Measurements from ENCODE around the gene NOTCH3. TPM values are rescaled to one million over a fixed set of nuclear protein-coding genes. Genes with fewer than 3 reads are reported as not detected.
A peak's percentile ranks its signal among the peaks of the same experiment; 100 is the strongest.

Gene NOTCH3
- total RNA-seq, 1 donor from 2014 or later: 0.13 TPM

DNA sequence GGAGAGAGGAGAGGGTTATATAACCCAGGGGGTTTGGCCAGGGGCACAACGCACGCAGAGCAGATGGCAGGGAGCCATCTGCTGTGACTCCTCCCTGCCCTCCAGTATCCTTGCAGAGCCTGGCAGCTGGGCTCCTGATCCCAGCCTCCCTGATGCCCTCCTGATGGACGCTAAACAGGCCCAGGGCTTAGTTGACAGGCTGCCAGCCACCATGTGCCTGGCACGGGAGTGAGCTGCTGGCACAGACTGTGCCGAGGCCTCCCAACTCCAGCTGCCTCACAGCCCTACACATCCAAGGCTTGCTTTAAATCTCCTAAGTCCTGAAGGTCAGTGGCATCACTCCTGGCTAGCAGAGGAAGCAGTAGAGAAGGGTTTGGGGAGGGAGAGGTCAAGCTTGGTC, 76.9 kb downstream of the NOTCH3 start:
- no peak for DNase-seq (ENCODE audit: low read depth in 2 of 2)

DNA sequence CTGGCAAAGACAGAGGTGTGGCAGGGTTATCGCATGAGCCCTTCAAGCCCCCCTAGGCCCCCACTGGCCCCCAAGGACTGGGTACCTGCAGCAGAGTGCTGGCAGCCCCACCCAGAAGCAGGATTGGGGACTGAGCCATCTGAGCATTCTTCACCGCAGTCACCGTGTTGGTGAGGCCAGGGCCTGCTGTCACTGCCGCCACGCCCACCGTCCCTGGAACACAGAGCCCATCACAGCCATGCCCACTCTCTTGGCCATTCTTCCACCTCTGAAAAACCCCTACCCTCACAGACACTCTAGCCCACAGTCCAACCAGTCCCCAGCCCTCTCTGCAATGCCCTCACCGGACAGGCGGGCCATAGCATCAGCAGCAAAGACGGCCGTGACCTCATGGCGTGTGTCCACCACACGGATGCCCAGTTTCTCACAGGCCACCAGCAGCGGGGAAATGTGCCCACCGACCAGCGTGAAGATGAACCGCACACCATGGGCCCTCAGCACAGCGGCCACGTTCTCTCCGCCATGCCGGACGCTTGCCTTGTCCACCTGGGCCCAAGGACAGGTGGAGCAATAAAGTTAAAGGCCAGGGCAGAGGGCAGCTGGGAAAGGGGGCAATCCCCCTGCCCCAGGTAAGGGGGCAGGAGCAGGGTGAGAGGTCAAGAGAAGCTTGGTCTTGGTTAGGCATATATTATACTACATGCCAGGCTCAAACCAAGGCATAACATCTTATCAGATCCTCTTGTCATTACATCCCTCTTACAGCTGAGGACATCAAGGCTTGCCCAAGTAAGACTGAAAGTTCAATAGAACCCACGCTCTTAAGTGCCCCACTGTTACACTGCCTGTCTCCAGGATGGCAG, 77.5 kb downstream of the NOTCH3 start:
- DNase-seq (ENCODE audit: low read depth in 2 of 2): no peak

DNA sequence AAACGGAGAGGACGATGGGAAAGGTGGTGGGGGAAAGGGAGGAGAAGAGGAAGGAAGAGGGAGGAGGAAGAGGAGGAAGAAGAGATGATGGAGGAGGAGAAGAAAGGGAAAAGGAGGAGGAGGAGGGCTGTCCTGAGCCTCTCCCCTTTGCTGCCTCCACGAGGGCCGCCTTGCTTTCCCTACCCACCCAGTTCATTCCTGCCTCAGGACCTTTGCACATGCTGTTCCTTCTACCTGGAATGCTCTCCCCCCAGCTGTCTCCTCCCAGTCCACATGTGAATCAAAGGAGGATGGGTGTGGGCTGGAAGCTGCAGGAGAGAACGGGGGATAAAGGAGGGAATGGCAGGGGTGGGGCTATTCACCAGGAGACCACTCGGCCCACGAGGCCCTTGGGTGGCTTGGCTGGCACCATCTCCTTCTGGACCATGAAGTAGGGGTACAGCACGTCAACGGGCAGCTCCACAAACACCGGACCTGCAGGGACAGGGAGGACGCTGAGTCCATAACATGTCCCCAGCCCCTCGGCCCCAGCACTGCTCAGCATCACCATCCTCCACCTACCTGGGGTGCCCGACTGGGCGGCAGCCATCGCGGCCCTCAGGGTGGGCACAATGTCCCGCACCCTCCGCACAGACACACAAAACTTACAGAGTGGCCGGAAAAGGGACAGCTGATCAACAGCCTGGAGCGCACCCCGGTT, 78.3 kb downstream of the NOTCH3 start:
- DNase-seq (ENCODE audit: low read depth in 2 of 2): no peak

DNA sequence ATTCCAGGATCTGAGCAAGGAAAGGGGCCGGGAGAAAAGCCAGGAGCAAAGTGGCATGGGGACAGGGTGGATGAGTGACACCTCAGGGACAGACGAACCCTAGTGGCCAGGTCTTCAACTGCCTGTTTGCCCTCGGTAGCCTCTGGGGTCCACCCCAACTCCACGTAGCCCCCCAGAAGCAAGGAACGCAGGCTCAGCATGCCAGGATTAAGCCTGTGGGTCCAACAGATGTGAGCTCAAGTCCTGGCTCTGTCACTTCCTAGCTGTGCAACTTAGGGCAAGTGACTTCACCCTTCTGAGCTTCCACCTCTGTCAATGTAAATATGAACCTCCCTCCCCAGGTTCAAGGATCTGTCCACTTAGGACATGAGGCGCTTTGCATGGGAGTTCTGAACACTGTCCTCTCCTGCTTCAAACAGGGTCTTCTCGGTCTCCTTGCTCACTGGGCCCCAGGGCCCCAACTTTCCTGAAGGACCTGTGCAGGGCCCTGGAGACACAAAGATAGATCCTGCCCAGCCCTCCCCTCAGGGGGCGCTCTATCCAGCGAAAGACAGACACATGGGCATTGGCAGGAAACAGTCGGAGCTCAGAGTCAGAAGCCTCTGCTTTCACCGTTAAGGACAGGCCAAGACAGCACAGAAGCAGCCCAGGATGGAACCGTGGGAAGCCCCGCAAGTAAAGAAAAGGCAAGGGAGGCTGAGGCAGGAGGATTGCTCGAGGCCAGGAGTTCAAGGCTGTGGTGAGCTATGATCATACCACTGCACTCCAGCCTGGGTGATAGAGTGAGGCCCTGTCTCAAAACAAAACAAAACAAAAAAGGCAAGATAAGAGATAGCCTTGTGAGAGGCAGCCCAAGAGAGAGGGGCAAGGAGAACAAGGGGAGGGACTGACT, 80.4 kb downstream of the NOTCH3 start:
- no peak for DNase-seq (ENCODE audit: low read depth in 2 of 2)

GRCh38 chr19:15118789-15119494, 81.9 kb downstream of the NOTCH3 start:
- no peak for DNase-seq (ENCODE audit: low read depth in 2 of 2)

- no peak for DNase-seq (ENCODE audit: low read depth in 2 of 2)
Measured at GRCh38 chr19:15118248-15118647, 82.5 kb downstream of the NOTCH3 start.

DNA sequence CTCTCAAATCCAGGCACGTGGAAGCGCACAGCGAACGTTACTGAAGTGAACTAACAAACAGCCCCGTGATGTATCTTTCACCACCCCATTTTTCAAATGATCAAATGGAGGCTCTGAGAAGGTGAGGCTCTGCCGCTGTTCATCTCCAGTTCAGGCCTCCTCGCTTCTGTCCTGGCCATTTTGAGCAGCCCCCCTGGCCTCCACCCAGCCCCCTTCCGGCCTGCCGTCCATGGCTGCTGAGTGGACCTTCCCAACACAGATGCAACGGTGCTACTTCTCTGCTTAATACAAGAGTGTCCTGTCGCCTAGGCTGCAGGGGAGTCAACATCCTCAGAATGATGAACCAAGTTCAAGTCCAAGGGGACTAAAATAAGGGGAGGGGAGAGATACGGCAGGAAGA, 83.9 kb downstream of the NOTCH3 start:
- no peak for DNase-seq (ENCODE audit: low read depth in 2 of 2)

DNA sequence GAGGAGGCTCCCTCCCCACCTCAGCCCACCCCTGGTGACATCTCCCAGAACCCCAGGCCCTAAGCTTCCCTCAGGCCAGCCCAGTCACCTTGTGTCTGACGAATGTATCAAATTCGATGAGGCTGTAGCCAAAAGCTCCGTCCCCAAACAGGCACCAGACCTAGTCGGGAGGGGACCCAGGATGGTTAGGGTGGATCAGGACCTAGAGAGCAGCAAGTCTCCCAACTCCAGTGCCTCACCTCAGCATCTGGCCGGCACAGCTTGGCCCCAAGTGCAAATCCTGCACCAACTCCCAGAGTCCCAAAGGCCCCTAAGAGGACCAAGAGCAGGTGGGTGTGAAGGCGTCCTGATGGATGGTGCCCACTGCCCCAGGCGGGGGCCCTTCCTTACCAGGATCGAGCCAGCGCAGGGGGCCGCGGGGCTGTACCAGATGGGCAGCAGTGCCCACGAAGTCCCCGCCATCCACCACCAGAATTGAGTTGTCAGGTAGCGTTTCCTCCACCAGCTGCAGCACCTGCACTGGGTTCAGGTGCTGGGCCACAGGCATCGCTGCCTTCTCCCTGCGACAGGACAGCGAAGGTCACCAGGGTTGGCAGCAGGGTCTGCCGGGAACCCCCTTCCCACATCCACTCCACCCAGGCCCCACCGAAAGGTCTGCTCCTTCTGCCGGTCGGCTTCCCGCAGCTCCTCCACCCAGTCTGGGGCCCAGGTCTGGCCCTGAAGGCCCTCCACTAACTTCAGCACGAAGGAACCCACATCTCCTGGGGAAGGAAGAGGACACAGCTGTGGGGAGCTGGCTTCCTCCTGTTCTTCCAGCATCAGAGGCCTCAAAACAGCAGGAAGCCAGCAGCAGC, 84.8 kb downstream of the NOTCH3 start:
- DNase-seq (ENCODE audit: low read depth in 2 of 2): no peak

DNA sequence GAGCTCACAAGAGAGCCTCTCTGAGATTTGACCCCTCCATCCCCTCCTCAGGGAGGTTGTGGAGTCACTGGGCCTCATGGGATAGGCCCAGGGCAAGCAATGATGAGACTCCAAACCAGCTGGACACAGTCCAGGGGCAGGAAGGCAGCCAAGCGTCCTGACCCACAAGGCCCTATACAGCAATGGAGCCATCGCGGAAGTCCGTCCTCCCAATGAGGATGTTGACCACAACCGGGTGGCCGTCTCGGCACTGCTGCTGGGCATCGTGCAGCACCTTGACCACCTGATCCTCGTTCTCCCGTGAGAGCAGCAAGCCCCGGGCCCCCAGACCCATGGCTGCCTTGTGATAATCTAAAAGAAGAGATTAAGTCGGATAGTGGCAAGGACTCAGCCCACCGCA, 85.7 kb downstream of the NOTCH3 start:
- peak; percentile 42 to 47 for DNase-seq (ENCODE audit: low read depth in 2 of 2)

GRCh38 chr19:15114153-15114540, 86.6 kb downstream of the NOTCH3 start:
- DNase-seq (ENCODE audit: low read depth in 2 of 2): no peak

DNA sequence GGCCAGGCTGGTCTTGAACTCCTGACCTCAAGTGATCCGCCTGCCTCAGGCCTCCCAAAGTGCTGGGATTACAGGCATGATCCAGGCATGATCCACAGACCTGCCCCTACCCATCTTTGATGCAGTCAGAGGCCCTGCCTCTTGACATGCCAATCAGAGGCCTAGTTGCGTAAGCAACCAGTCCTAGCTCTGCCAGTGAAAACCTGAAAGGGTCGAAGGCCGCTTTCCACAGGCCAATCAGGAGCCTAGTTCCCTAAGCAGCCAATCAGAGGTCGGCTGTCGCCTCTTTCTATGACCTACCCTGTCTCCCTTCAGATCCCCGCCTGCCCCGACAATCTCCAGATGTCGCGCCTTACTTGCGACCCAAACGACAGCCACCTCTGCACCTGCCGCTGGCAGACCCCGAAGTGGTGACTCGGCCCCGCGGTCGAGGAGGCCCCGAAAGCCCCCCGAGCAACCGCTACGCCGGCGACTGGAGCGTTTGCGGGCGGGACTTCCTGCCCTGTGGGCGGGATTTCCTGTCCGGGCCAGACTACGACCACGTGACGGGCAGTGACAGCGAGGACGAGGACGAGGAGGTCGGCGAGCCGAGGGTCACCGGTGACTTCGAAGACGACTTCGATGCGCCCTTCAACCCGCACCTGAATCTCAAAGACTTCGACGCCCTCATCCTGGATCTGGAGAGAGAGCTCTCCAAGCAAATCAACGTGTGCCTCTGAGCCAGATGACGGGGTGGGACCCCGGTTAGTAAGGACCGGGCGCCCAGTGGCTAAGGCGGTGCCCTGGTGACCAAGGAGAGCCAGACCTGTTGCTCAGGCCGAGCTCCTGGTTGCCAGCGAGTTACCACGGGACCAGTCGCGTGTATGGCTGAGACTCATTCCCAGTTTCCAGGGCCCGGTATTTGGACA, 87.3 kb downstream of the NOTCH3 start:
- no peak for DNase-seq (ENCODE audit: low read depth in 2 of 2)

- no peak for DNase-seq (ENCODE audit: low read depth in 2 of 2)
Measured at GRCh38 chr19:15112385-15112784, 88.4 kb downstream of the NOTCH3 start.

DNA sequence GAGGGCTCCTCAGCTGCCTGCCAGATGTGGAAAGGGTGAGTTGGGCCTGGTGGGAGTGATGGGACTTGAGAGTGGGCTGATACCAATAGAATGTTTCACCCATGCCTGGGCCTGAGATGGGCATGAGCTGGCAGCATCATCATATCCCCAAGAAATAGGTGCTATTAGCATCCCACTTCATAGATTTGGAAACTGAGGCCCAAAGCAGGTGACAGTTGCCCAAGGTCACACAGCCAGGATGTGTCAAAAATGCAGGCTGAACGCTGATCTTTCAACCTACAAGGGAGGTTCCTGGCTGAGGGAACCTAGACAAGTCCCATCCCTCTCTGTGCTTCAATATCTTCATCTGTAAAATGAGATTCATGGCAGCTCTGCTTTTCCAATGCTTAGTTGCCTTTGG, 89.0 kb downstream of the NOTCH3 start:
- no peak for DNase-seq (ENCODE audit: low read depth in 2 of 2)

DNA sequence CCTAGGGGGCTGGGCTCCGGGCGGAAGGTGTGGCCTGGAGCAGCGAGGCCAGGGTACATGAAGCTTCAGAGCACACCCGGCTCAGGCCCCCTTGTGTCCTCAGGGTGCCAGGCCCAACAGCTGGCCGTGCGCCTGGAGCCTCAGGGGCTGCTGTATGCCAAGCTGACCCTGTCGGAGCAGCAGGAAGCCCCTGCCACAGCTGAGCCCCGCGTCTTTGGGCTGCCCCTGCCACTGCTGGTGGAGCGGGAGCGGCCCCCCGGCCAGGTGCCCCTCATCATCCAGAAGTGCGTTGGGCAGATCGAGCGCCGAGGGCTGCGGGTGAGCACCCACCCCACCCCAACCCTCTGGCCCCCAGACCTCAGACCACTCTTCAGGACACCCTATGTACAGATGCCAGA, 90.4 kb downstream of the NOTCH3 start:
- no peak for DNase-seq (ENCODE audit: low read depth in 2 of 2)

GRCh38 chr19:15109768-15110417, 90.9 kb downstream of the NOTCH3 start:
- DNase-seq (ENCODE audit: low read depth in 2 of 2): no peak
